Caco-2 (cell line): ENCODE data around the gene PRG3. TPM values are rescaled to one million over a fixed set of nuclear protein-coding genes. Genes with fewer than 3 reads are reported as not detected.

Source experiments
- BruUV-seq: library from RNA; stranded (reverse); fragments of 400-500 nt; replicated peaks from 2 replicates; lab custom pipeline; 2021; lab: Mats Ljungman, UMichigan
- CTCF ChIA-PET: fragments of 300-600 bp; sonication (Branson Sonifier 250); formaldehyde crosslinking; loops from one replicate; lab custom pipeline; 2022; ENCODE audit warnings: antibody characterized with exemption; lab: Charles Lee
- POLR2A ChIA-PET: fragments of 300-600 bp; sonication (Branson Sonifier 250); formaldehyde crosslinking; loops from one replicate; lab custom pipeline; 2022; ENCODE audit warnings: antibody characterized with exemption; lab: Charles Lee
- DNase-seq, 2 experiments: peaks; one replicate each; pipeline versions ENCODE4 v3.0.0 to v3.0.0-alpha.2; 2020 to 2022
- H3K27me3 ChIP-seq: replicated peaks from 2 replicates; pipeline ENCODE4 v1.6.0; 2011; ENCODE audit warnings: low read length; ENCODE audit not compliant: control insufficient read depth, insufficient read depth
- H3K36me3 ChIP-seq: 2 replicates; pipeline ENCODE4 v1.5.1; 2011; ENCODE audit warnings: low read length; ENCODE audit not compliant: control insufficient read depth, insufficient read depth
- H3K4me1 ChIP-seq: fragments of 250-450 bp; sonication (Bioruptor Pico); 2 replicates; pipeline ENCODE4 v1.5.1; 2020; ENCODE audit warnings: mild to moderate bottlenecking
- H3K4me3 ChIP-seq: 2 replicates; pipeline ENCODE4 v1.5.1; 2011; ENCODE audit warnings: low read depth, mild to moderate bottlenecking, control low read depth, low read length
- H3K9me3 ChIP-seq: fragments of 250-450 bp; sonication (Bioruptor Pico); 2 replicates; pipeline ENCODE4 v1.5.1; 2020; ENCODE audit warnings: mild to moderate bottlenecking, moderate library complexity
- H3K27ac Mint-ChIP-seq: one replicate; pipeline ENCODE4 v1.8.0; 2022; ENCODE audit warnings: mixed read lengths; ENCODE audit not compliant: unreplicated experiment
- H3K27me3 Mint-ChIP-seq: one replicate; pipeline ENCODE4 v1.8.0; 2022; ENCODE audit warnings: mixed read lengths; ENCODE audit not compliant: insufficient read depth, unreplicated experiment
- H3K36me3 Mint-ChIP-seq: one replicate; pipeline ENCODE4 v1.8.0; 2022; ENCODE audit warnings: mild to moderate bottlenecking, mixed read lengths; ENCODE audit not compliant: insufficient read depth, unreplicated experiment
- H3K4me1 Mint-ChIP-seq: one replicate; pipeline ENCODE4 v1.8.0; 2022; ENCODE audit warnings: low read depth, mixed read lengths; ENCODE audit not compliant: unreplicated experiment
- H3K4me3 Mint-ChIP-seq: one replicate; pipeline ENCODE4 v1.8.0; 2022; ENCODE audit warnings: mild to moderate bottlenecking, moderate library complexity, mixed read lengths; ENCODE audit not compliant: unreplicated experiment
- H3K9me3 Mint-ChIP-seq: one replicate; pipeline ENCODE4 v1.8.0; 2022; ENCODE audit warnings: mixed read lengths; ENCODE audit not compliant: unreplicated experiment
- CTCF ChIP-seq, 2 experiments: fragments of 200-600 bp in 1 of 2; IDR thresholded peaks; 1 replicate in 1 of 2; 2 replicates in 1 of 2; pipeline versions ENCODE4 v1.5.1 to v1.8.0; 2011 to 2022; ENCODE audit warnings: antibody characterized with exemption in 1 of 2, control low read depth in 1 of 2, inconsistent platforms in 1 of 2, low read depth in 1 of 2, low read length in 1 of 2, mild to moderate bottlenecking in 1 of 2, moderate library complexity in 1 of 2; ENCODE audit not compliant: insufficient read depth in 1 of 2, severe bottlenecking in 1 of 2, unreplicated experiment in 1 of 2
- intact Hi-C: fragments of 100-400 bp; cut with micrococcal nuclease; formaldehyde crosslinking; loops from one replicate; pipeline ENCODE4 v1.10.0; 2022; ENCODE audit not compliant: unreplicated experiment
- total RNA-seq: library from RNA; stranded (reverse); gene quantifications from 2 replicates; pipeline ENCODE4 v1.2.3, GENCODE V29; 2022

Gene PRG3
- total RNA-seq, 1 experiment from 2014 or later: not detected

GRCh38 chr11:57394203-57394965, 13.4 kb upstream of the PRG3 start:
- intact Hi-C loops: no loop called here
- no peaks in the 10 kb centered on the region for H3K36me3 ChIP-seq
- POLR2A ChIA-PET: no interaction called here
- no peaks in the 10 kb centered on the region for H3K9me3 ChIP-seq
- H3K4me3 ChIP-seq: no peak overlapping the region
- no peak for TF ChIP-seq CTCF (IDR thresholded peaks at IDR 0.05; ENCODE audit: insufficient read depth in 1 of 2, low read depth in 1 of 2, low read length in 1 of 2, severe bottlenecking in 1 of 2, unreplicated experiment in 1 of 2)
- Mint-ChIP-seq H3K4me1 (no peaks in the 10 kb centered on the region), H3K4me3 (no peak overlapping the region), H3K36me3 (no peaks in the 10 kb centered on the region), H3K27ac (no peak overlapping the region), H3K27me3 (peaks cover 16% of the 10 kb centered on the region), H3K9me3 (no peaks in the 10 kb centered on the region)
- CTCF ChIA-PET: no interaction called here
- no peaks in the 10 kb centered on the region for H3K4me1 ChIP-seq
- H3K27me3 ChIP-seq: no peaks in the 10 kb centered on the region
- no TSS peak for BruUV-seq
- DNase-seq: no peak

GRCh38 chr11:57392763-57393105, 11.8 kb upstream of the PRG3 start:
- H3K4me1 Mint-ChIP-seq: no peaks in the 10 kb centered on the region
- no peaks in the 10 kb centered on the region for H3K9me3 Mint-ChIP-seq
- H3K36me3 ChIP-seq: no peaks in the 10 kb centered on the region
- H3K4me3 ChIP-seq: no peak overlapping the region
- H3K27me3 Mint-ChIP-seq: peaks cover 22% of the 10 kb centered on the region
- H3K27ac Mint-ChIP-seq: no peak overlapping the region
- no peak for TF ChIP-seq CTCF (IDR thresholded peaks at IDR 0.05; ENCODE audit: insufficient read depth in 1 of 2, low read depth in 1 of 2, low read length in 1 of 2, severe bottlenecking in 1 of 2, unreplicated experiment in 1 of 2)
- H3K27me3 ChIP-seq: no peaks in the 10 kb centered on the region
- no peaks in the 10 kb centered on the region for H3K9me3 ChIP-seq
- H3K36me3 Mint-ChIP-seq: no peaks in the 10 kb centered on the region
- H3K4me3 Mint-ChIP-seq: no peak overlapping the region
- ChIA-PET POLR2A (no interaction called here), CTCF (interaction anchor here (0.6 kb wide), 1 partner anchor 13 kb away, joined by 5 read pairs; no protein-coding TSS in a partner anchor)
- intact Hi-C loops: no loop called here
- DNase-seq: no peak
- BruUV-seq: no TSS peak
- H3K4me1 ChIP-seq: no peaks in the 10 kb centered on the region

GRCh38 chr11:57392066-57392762, 11.3 kb upstream of the PRG3 start:
- H3K9me3 Mint-ChIP-seq: no peaks in the 10 kb centered on the region
- no peak overlapping the region for H3K27ac Mint-ChIP-seq

More at GRCh38 chr11:57392066-57392762, 11.3 kb upstream of the PRG3 start:
- ChIA-PET CTCF (interaction anchor here (0.6 kb wide), 1 partner anchor 12 kb away, joined by 5 read pairs; no protein-coding TSS in a partner anchor), POLR2A (no interaction called here)
- H3K4me3 Mint-ChIP-seq: no peak overlapping the region
- no peaks in the 10 kb centered on the region for H3K36me3 Mint-ChIP-seq
- Histone ChIP-seq H3K27me3 (no peaks in the 10 kb centered on the region), H3K4me1 (no peaks in the 10 kb centered on the region), H3K36me3 (no peaks in the 10 kb centered on the region), H3K9me3 (no peaks in the 10 kb centered on the region), H3K4me3 (no peak overlapping the region)
- H3K4me1 Mint-ChIP-seq: no peaks in the 10 kb centered on the region
- intact Hi-C loops: no loop called here
- no TSS peak for BruUV-seq
- peaks cover 22% of the 10 kb centered on the region for H3K27me3 Mint-ChIP-seq
- no peak for TF ChIP-seq CTCF (IDR thresholded peaks at IDR 0.05; ENCODE audit: insufficient read depth in 1 of 2, low read depth in 1 of 2, low read length in 1 of 2, severe bottlenecking in 1 of 2, unreplicated experiment in 1 of 2)
- no peak for DNase-seq
